Measurements from ENCODE around the gene HMGCS2. TPM values are rescaled to one million over a fixed set of nuclear protein-coding genes. Genes with fewer than 3 reads are reported as not detected.

The HMGCS2 gene
- total and polyA plus RNA-seq, 9 of the 15 experiments (the other 6 are each of a cell fraction or from before 2014, with no cell fraction given): 0.13 TPM; not detected in 8

- Histone ChIP-seq H3K36me3 (ENCODE audit: control insufficient read depth, insufficient read depth, low read length) (no peaks in the 10 kb centered on the region), H3K27ac (ENCODE audit: extremely low read depth, low read depth, low read length) (no peak overlapping the region), H3K4me3 (no peak overlapping the region), H3K4me2 (ENCODE audit: insufficient read depth, low read length) (no peak overlapping the region), H4K20me1 (replicated peaks; ENCODE audit: control insufficient read depth, insufficient read depth, low read length) (no peaks in the 10 kb centered on the region), H3K79me2 (ENCODE audit: control insufficient read depth, insufficient read depth, low read length) (no peaks in the 10 kb centered on the region), H3K9me3 (replicated peaks; ENCODE audit: control insufficient read depth, insufficient read depth, low read depth, low read length) (no peaks in the 10 kb centered on the region), H3K9ac (ENCODE audit: insufficient read depth in 1 of 2, low read depth in 2 of 2, low read length in 2 of 2) (no peak overlapping the region), H3K9me1 (ENCODE audit: control insufficient read depth, insufficient read depth, low read length) (no peaks in the 10 kb centered on the region), H2AFZ (ENCODE audit: low read depth, low read length) (no peak overlapping the region), H3K4me1 (replicated peaks in 1 of 2; ENCODE audit: control insufficient read depth in 2 of 2, insufficient read depth in 2 of 2, low read length in 2 of 2) (no peaks in the 10 kb centered on the region), H3K27me3 (ENCODE audit: control insufficient read depth in 2 of 2, insufficient read depth in 2 of 2, low read length in 2 of 2) (peaks cover 32 to 45% of the 10 kb centered on the region in 2 experiments)
- in situ Hi-C loops (cut with MboI): no loop called here
- DNase-seq (ENCODE audit: extremely low read depth in 1 of 4, low spot score in 3 of 4) (no peak), FAIRE-seq (no peak), ATAC-seq (no peak)
- ChIA-PET CTCF (ENCODE audit: low intra/inter-chr PET ratio) (no interaction called here), POLR2A (no interaction called here)
- intact Hi-C loops (cut with micrococcal nuclease): no loop called here
- 1% methylated on average over 7 of the region's 8 CpGs for WGBS (ENCODE audit: insufficient coverage, low coverage, missing lambda C conversion rate)
- no TSS peak for BruUV-seq (replicated peaks)
- TF ChIP-seq TBP (optimal IDR thresholded peaks at IDR 0.05; ENCODE audit: low read depth, low read length) (no peak), ZNF175 (CRISPR knock-in tag; IDR thresholded peaks at IDR 0.05; ENCODE audit: low read depth) (no peak), HNRNPUL1 (IDR thresholded peaks at IDR 0.05; ENCODE audit: low read length) (no peak), FOXM1 (IDR thresholded peaks at IDR 0.05; ENCODE audit: low read depth) (no peak), FOXM1 (CRISPR knock-in tag; IDR thresholded peaks at IDR 0.05; ENCODE audit: low read depth) (no peak), SREBF2 (CRISPR knock-in tag; IDR thresholded peaks at IDR 0.05) (no peak), ATF4 (CRISPR knock-in tag; IDR thresholded peaks at IDR 0.05) (no peak), GABPB2 (CRISPR knock-in tag; conservative IDR thresholded peaks at IDR 0.05) (no peak), BRD9 (IDR thresholded peaks at IDR 0.05; ENCODE audit: low read depth, partially characterized antibody) (no peak), ZBTB49 (CRISPR knock-in tag; IDR thresholded peaks at IDR 0.05; ENCODE audit: borderline replicate concordance) (no peak), POLR3A (IDR thresholded peaks at IDR 0.05; ENCODE audit: borderline replicate concordance, extremely low read depth, insufficient read depth, insufficient read length) (no peak), ATF1 (CRISPR knock-in tag; IDR thresholded peaks at IDR 0.05) (no peak), ATF1 (tag; IDR thresholded peaks at IDR 0.05) (no peak), ZNF830 (CRISPR knock-in tag; IDR thresholded peaks at IDR 0.05) (no peak), GABPA (tag; conservative IDR thresholded peaks at IDR 0.05; ENCODE audit: low read depth) (no peak), ZBTB11 (CRISPR knock-in tag; IDR thresholded peaks at IDR 0.05) (no peak), KLF10 (CRISPR knock-in tag; IDR thresholded peaks at IDR 0.05) (no peak)
Observed at GRCh38 chr1:119794230-119794875, 25.6 kb upstream of the HMGCS2 start.

All from K562 (cell line).